ENCODE results near the gene EPAS1.

EPAS1 gene

DNA sequence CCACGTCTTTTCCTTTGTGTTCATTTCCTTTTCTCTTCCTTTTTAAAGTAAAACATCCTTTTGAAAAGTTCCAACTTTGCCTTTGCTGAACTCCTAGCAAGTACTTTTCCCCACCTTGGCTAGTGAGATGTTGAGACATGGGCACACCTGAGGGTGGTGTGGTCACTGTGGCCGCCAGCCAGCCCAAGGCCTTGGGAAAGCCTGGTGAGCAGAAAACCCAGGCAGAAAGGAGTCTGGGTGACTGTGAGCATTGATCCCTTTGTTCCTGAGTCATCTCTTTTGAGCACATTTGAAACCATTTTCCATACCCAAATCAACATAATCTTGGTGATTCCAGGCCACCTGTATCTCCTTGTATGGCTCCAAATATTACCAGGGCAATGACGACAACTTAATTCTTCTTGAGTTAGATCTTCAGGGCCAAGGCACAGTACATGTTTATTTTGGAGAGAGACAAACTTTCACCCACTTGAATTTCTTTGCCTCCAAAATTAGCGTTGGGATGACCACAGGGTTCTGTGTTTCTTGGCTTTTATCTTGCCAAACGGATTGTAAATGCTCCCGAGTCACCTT, 14.5 kb downstream of the EPAS1 start:
- in situ Hi-C loops (cut with HindIII; ENCODE audit: low pct_ligation_motif_present, low pct_unique_long_range_greater_than_20kb, low sequenced_read_pairs): no loop called here
- DNase-seq: no peak

DNA sequence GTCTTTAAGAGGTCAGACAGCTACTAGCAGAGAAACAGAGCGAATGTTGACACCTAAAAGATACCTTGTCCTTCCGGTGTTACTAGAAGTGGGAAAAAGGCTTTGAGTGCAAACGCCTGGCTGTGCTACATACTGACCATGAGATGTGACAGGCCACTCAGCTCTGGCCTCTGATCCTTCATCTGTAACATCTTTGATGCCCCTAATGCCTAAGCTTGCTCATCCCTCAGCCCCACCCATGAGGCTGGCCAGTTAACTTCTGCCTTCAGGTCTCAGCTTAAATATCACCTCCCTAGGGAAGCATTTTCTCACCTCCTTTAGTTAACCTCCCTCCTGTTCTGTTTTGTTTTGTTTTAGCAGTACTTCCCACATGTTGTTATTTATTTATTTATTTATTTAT, 15.9 kb downstream of the EPAS1 start:
- no peak for DNase-seq
- in situ Hi-C loops (cut with HindIII; ENCODE audit: low pct_ligation_motif_present, low pct_unique_long_range_greater_than_20kb, low sequenced_read_pairs): no loop called here

DNA sequence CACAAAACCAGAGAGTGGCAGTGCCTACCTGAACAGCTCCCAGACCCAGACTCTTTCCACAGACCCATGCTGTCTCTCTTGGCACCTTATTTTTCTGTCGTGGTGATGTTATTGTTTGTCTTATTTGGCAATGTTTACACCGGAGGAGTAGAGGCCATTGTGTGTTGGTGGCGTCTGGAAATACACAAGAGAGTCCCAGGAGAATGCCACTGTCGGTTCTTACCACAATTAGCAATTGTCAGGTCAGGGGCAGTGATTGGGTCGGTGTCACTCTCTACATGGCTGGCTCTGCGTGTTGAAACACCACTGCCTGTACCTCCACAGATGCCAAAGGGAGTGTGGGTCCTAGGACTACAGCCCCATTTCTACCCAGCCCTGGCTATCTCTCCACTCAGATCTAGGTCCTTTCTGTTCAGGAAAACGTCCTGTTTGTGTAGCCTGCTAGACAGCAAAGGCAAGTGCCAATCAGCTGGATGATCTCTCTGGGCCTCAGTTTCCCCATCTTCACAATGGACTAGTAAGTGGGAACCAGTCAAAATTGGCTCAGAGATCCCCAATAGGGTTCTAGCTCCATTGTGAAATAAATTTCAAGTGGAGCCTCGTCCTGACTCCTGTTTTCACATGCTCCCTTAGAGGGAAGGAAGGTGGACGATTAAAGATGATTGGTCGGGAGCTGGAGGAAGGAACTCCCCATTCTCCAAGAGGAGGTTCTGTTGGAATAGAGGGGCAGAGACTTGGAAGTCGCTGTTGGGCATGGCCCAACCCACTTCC, 17.0 kb downstream of the EPAS1 start:
- no peak for DNase-seq
- in situ Hi-C loops (cut with HindIII; ENCODE audit: low pct_ligation_motif_present, low pct_unique_long_range_greater_than_20kb, low sequenced_read_pairs): no loop called here

DNA sequence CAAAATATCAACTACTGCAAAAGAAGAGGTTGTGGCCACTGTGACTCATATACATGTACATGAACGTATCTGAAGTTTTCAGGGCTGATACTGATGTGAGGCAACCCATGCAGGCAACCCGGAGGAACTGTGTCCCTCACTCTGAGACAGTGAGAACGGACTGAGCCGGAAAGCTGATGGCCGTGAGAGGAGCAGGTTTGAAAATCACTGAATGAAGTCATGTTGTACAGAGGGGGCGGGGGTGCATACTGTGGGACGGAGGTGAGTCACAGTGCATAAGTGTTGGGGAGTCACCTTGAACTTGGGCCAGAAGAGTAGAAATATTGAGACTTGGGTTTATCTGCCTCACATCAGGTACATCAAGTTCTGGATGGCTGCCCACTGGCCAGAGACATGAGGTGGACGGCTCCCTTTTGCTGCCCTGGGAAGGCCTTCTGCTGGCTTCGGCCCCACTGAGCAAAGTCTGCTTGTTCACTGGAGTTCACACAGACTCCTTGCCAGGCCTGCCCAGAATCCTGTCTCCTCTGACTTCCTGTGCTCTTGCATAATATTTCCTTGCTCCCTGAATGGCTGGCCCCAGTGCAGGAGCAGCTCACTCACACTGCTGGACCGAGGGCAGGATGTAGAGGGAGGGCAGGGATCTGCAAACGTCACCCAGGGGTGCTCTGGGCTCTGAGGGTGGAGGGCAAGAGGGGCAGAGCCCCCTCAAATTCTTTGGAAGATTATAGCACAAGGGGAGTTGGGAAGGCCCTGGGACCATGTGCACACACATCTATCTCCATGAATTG, 18.1 kb downstream of the EPAS1 start:
- in situ Hi-C loops (cut with HindIII; ENCODE audit: low pct_ligation_motif_present, low pct_unique_long_range_greater_than_20kb, low sequenced_read_pairs): no loop called here
- DNase-seq: peak; percentile 94

DNA sequence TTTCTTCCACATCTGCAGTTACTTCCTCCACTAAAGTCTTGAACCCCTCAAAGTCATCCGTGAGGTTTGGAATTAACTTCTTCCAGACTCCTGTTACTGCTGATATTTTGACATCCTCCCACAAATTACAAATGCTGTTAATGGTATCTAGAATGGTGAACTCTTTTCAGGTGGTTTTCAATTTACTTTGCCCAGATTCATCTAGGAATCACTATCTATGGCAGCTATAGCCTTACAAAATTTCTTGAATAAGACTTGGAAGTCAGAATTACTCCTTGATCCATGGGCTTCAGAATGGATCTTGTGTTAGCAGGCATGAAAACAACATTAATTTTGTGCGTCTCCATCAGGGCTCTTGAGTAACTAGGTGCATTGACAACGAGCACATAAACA, 19.9 kb downstream of the EPAS1 start:
- no peak for DNase-seq
- in situ Hi-C loops (cut with HindIII; ENCODE audit: low pct_ligation_motif_present, low pct_unique_long_range_greater_than_20kb, low sequenced_read_pairs): no loop called here

DNA sequence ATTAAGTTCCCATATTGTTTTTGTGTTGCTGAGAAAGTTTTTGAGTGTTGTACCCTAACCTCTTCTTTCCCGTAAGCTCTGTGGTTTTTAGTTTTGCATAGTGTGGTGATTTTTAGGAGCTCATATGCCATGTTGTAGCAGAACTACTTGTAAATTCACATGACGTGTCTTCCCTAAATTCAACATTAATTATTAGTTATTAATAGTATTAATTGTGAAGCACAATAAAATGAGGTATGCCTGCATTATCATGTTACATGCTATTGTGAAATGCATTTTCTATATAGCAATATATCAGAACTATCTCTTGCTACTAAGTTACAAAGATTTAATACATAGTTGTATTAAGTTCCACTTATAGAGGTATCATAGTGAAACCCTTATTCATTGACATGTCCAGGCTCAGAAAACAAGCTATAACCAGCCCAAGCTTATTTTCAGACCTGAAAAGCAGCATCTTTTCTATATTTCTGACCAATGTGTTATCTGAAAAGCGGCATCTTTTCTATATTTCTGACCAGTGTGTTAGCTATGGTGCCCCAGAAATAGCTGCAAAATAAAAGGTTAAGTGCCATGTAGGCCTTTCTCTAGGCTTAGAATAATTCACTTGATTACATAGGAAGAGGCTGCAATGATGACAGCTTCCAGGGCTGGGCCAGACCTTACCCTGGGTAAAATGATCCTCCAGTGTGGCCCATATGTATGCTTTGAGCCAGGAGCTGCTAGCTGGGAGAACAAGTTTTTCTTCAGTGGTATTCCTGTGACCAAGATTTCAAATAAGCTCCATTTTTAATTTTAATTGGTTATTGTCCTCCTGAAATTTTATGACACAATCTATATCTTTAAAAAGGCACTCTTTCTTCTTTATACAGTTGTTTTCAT, 21.6 kb downstream of the EPAS1 start:
- in situ Hi-C loops (cut with HindIII; ENCODE audit: low pct_ligation_motif_present, low pct_unique_long_range_greater_than_20kb, low sequenced_read_pairs): no loop called here
- DNase-seq: no peak

DNA sequence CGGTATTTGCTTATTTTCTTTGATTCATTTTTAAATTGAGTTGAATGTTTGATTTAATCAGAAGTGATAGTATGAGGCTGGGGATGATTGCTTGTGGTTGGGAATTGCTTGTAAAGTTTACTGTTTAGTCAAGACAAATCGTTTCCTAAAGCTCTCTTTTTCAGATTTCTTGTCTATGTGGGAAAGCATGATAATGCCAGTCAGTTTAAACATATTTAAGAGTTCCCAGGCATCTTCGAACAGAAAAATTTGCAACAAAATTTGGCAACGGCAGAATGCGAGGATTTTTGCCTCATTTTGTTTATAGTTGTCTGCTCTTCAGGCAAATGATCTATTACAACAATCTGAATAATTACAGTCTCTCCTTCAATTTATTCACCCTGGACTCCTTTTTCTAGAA, 22.5 kb downstream of the EPAS1 start:
- no peak for DNase-seq
- in situ Hi-C loops (cut with HindIII; ENCODE audit: low pct_ligation_motif_present, low pct_unique_long_range_greater_than_20kb, low sequenced_read_pairs): no loop called here

DNA sequence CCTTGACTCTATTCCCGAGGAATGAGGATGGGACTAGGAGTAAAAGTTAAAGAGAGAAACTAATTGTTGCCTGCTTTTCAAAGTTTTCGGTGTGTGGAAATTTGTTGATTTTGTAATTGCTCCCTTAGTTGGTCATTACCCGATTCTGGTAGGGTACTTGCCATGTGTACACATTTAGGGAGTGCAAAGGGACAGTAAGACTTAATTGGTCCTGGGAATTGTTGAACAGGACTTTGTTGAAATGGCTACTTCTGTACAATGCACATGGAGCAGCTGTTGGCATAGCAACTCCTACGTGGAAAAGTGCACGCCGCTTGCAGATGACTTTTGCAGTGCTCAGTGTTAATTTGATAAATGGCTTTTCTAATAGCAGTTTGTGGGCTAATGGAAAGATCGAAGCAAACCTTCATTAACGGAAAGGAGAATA, 22.9 kb downstream of the EPAS1 start:
- no peak for DNase-seq
- in situ Hi-C loops (cut with HindIII; ENCODE audit: low pct_ligation_motif_present, low pct_unique_long_range_greater_than_20kb, low sequenced_read_pairs): no loop called here

DNA sequence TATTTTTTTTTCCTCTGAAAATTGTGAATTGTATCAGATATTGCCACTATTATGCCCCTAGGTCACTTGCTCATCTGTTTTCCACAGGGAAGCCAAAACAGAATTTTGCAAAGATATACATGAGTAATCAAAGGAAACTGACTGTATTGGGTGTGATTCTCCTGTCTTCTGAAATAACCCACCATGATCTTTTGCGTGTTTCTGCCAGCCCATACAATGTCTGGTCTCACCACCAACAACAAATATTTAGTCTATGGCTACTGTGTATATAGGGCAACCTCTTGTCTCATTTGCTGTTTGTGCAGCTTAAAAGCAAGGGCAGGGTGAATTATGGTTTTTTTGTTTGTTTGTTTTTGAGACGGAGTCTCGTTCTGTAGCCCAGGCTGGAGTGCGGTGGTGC, 26.5 kb downstream of the EPAS1 start:
- in situ Hi-C loops (cut with HindIII; ENCODE audit: low pct_ligation_motif_present, low pct_unique_long_range_greater_than_20kb, low sequenced_read_pairs): no loop called here
- DNase-seq: no peak

DNA sequence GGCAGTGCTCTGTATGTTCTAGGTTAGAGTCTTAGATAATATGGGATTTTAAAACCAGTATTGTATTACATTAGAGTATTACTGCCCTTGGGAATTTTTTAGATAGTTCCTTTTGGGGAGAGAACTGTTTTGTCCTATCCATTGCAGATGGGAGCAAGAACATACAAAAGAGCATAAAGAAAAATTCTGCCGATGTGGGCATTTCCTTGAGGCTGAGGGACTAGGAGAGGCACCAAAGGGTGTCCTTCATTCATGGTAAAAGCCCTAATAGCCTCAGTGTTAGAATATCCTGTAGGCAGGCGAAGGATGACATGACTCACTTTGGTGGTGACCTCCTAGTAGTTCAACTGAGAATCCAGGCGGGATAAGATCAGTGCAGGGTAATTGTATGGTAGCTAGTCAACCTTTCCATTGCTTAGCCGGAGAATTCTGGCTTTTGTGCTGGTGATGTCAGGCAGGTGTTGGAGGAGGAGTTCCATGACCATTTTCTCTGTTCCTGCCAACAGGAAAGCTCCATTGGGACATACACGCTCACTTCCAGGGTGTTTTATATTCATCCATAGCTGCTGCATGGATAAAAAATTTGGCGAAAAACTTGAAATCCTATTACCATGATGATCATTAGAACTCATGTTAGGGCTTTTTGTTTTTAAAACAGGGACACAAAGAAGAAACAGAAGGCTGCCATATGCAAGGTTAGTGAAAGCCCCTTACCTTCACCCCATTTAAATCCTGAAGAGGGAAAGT, 28.1 kb downstream of the EPAS1 start:
- in situ Hi-C loops (cut with HindIII; ENCODE audit: low pct_ligation_motif_present, low pct_unique_long_range_greater_than_20kb, low sequenced_read_pairs): no loop called here

DNA sequence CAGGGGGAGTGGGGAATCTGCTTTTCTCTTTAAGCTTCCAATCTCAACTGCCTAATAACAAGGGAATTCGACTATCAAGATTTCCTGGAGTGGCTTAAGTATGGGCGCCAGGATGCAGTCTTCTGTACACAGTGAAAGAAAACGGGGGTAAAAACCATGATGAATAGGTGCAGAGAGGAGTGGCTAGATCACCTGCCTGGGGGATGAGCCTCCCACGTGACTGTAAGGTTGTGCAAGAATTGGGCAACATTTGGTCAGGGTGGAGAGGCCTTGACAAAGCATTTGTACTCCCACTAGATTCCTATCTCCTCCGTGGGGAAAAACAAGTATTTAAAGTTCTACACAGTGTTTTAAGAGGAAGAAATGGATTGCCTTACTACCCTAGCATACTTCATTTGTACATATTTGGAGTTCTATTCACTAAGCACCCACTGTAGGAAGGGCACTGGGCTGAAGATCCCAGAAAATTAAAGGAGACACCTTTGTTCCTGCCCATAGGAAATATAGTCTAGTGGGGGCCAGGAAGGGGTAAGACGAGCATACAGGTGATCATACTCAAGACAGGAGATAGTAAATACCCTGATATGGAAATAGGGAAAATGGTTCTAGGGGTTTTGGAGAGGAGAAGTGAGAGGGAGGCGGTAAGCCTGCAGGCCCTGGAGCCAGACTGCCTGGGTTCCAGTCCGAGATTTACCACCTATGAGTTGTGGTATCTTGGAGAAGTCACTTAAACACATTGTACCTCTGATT, 29.2 kb downstream of the EPAS1 start:
- in situ Hi-C loops (cut with HindIII; ENCODE audit: low pct_ligation_motif_present, low pct_unique_long_range_greater_than_20kb, low sequenced_read_pairs): no loop called here
- DNase-seq: no peak

More for the DNA sequence above, 28.1 kb downstream of the EPAS1 start:
- DNase-seq: no peak

DNA sequence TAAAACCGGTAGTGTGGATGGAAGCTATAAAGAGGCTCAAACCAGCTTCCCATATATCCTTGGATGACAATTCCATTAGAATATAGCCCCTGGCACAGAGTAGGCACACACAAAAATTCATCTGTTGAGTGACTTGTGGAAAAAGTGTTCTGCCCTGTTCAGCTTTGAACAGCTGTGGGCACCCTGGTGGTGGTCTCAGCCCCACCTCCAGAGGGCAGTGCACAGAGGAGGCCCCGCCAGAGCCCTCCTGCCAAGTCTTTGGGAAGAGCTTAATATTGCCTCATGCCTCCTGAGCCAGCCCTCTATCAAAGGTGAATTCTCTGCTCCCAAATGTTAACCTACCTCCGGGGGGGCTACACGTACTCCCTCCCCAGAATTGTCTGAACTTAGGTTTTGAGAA, 30.4 kb downstream of the EPAS1 start:
- no peak for DNase-seq
- in situ Hi-C loops (cut with HindIII; ENCODE audit: low pct_ligation_motif_present, low pct_unique_long_range_greater_than_20kb, low sequenced_read_pairs): no loop called here

DNA sequence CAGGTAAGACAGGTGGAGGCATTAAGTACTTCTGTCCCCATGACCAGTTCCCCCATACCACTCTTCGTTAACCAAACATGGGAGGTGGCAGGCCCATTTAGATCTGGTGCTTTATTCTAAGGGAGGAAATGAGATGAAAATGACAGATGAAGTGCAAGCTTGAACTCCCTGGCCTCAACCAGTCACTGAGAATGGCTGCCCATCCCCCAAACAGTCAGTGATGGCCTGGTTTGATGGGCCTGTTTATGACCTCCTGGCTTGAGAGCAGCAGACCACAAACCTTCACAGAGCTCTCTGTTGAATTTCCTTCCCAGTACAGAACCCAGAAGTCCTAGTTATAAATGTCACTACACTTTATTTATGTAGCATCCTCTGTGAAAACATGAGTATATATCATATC, 31.1 kb downstream of the EPAS1 start:
- no peak for DNase-seq
- in situ Hi-C loops (cut with HindIII; ENCODE audit: low pct_ligation_motif_present, low pct_unique_long_range_greater_than_20kb, low sequenced_read_pairs): no loop called here

DNA sequence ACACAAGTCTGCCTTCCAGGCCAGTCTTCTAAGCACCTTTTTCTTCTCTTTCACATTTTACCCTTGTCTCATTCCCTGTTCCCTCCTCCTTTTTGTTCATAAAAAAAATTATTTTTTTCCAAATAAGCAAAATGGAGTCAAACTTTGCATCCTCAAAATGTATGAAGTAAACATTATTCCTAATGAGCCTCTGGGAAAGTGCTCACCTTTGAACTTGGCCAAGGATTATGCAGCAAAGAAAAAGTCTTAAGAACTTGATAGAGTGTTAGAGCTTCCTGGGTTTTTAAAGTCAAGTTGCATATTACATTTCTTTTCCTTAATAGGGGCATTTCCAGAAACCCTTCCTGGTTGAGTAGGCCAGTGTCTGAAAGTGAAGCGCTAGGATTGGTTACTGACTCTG, 31.6 kb downstream of the EPAS1 start:
- DNase-seq: no peak
- in situ Hi-C loops (cut with HindIII; ENCODE audit: low pct_ligation_motif_present, low pct_unique_long_range_greater_than_20kb, low sequenced_read_pairs): no loop called here

DNA sequence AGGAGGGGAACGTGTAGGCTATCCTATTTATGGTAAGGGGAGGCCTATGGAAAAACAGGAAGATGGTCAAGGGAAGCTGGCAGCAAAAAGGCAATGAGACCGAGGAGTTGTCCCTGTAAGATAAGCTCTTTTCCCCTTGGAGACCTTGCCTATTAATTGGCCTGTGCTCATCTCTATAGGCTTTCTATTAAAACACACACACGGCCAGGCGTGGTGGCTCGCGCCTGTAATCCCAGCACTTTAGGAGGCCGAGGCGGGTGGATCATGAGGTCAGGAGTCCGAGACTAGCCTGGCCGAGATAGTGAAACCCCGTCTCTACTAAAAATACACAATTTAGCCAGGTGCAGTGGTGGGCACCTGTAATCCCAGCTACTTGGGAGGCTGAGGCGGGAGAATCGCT, 32.1 kb downstream of the EPAS1 start:
- DNase-seq: no peak
- in situ Hi-C loops (cut with HindIII; ENCODE audit: low pct_ligation_motif_present, low pct_unique_long_range_greater_than_20kb, low sequenced_read_pairs): no loop called here

DNA sequence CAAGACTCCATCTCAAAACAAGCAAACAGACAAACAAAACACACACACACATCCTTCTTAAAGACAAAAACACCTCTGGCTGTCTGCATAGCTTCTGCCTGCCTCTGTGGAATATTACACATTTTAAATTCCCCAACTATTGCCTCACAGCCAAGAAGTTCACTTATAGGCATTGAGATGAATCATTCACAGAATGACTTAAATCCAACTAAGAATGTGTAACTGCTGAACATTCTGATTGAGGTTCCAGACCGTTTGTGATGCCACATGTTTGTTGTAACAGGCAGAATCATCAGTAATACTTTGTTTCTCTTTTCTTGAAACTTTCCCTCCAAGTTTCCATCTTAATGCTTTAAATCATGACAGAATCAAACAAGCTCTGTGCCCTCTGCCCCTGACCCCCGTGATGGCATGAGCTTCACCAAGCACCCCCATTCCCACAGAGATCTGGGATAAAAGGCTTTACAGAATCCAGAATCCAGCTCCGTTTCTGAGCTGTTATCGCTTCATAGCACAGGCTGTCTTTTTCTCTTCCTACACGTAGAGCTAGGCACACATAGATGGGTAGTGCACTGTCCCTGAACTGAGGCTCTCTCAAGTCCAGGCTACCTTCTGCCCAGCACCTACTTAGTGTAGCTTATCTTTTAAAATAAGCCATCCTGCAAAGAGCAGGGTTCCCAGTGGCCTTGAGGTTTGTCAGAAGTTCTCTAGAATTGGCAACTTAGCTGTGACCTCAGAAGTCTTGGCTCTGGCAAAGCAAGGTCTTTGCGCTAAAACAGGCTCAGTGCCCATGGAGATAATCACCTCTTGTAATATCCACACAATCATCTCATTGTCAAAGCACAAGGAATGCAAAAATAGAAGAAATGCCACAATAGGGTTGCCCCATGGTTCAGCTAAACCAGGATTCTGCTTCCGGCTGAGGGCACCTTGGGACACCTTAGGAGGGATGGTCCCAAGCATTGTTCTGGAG, 32.9 kb downstream of the EPAS1 start:
- in situ Hi-C loops (cut with HindIII; ENCODE audit: low pct_ligation_motif_present, low pct_unique_long_range_greater_than_20kb, low sequenced_read_pairs): no loop called here
- peak; percentile 92 for DNase-seq

All from ACHN (cell line).